Measurements from ENCODE around the gene RBMS1. TPM values are rescaled to one million over a fixed set of nuclear protein-coding genes. Genes with fewer than 3 reads are reported as not detected.

Gene RBMS1
- total RNA-seq, 4 donors from 2014 or later, result 50.2 to 62.3 (median 59.1) TPM

GRCh38 chr2:160406591-160407392, 86.8 kb downstream of the RBMS1 start:
- intact Hi-C loops (cut with DNase I; ENCODE audit: low total_unique reads), result no loop called here
- 1% methylated on average over 32 to 33 of the region's 39 CpGs for WGBS, 2 donors
- no peak for TF ChIP-seq POLR2A (IDR thresholded peaks at IDR 0.05)
- no peak for TF ChIP-seq CTCF (IDR thresholded peaks at IDR 0.05)

GRCh38 chr2:160405077-160405867, 88.3 kb downstream of the RBMS1 start:
- TF ChIP-seq CTCF (IDR thresholded peaks at IDR 0.05) (no peak), POLR2A (IDR thresholded peaks at IDR 0.05) (no peak)
- 60 to 61% methylated on average over 8 of the region's 8 CpGs for WGBS, 2 donors
- intact Hi-C loops (cut with DNase I; ENCODE audit: low total_unique reads), result no loop called here
- H3K4me3 ChIP-seq (ENCODE audit: low read depth, poor library complexity, severe bottlenecking), result no peak overlapping the region
- no peak for DNase-seq (ENCODE audit: low spot score in 2 of 2)

More at GRCh38 chr2:160406591-160407392, 86.8 kb downstream of the RBMS1 start:
- DNase-seq (ENCODE audit: low spot score in 2 of 2), result peak; percentile 74 to 92
- peak overlapping the region; percentile 81 for H3K4me3 ChIP-seq (ENCODE audit: low read depth, poor library complexity, severe bottlenecking)

- DNase-seq (ENCODE audit: low spot score in 2 of 2), result no peak
- H3K4me3 ChIP-seq (ENCODE audit: low read depth, poor library complexity, severe bottlenecking), result no peak overlapping the region
- WGBS, 2 donors, result 43 to 52% methylated on average over 5 of the region's 5 CpGs
- intact Hi-C loops (cut with DNase I; ENCODE audit: low total_unique reads), result no loop called here
- TF ChIP-seq POLR2A (IDR thresholded peaks at IDR 0.05), result no peak
- TF ChIP-seq CTCF (IDR thresholded peaks at IDR 0.05), result no peak
Observed at GRCh38 chr2:160402997-160403979, 90.3 kb downstream of the RBMS1 start.

- intact Hi-C loops (cut with DNase I; ENCODE audit: low total_unique reads), result no loop called here
- WGBS, 2 donors, result 48 to 54% methylated on average over 1 of the region's 1 CpG
- H3K4me3 ChIP-seq (ENCODE audit: low read depth, poor library complexity, severe bottlenecking), result no peak overlapping the region
- no peak for DNase-seq (ENCODE audit: low spot score in 2 of 2)
- TF ChIP-seq POLR2A (IDR thresholded peaks at IDR 0.05), result no peak
- no peak for TF ChIP-seq CTCF (IDR thresholded peaks at IDR 0.05)
Observed at GRCh38 chr2:160402501-160402900, 91.1 kb downstream of the RBMS1 start.

GRCh38 chr2:160401895-160402294, 91.7 kb downstream of the RBMS1 start:
- TF ChIP-seq POLR2A (IDR thresholded peaks at IDR 0.05) (no peak), CTCF (IDR thresholded peaks at IDR 0.05) (no peak)
- intact Hi-C loops (cut with DNase I; ENCODE audit: low total_unique reads), result no loop called here
- H3K4me3 ChIP-seq (ENCODE audit: low read depth, poor library complexity, severe bottlenecking), result no peak overlapping the region
- DNase-seq (ENCODE audit: low spot score in 2 of 2), result no peak
- WGBS, 2 donors, result 92 to 93% methylated on average over 4 of the region's 4 CpGs

All from lower leg skin (tissue), 4 donors.